ENCODE data around the gene ISOC1. TPM values are rescaled to one million over a fixed set of nuclear protein-coding genes. Genes with fewer than 3 reads are reported as not detected.

ISOC1 gene
- polyA plus RNA-seq (2012; ENCODE audit: low read depth, missing spikeins) = 10.5 TPM

GRCh38 chr5:129094087-129094923 lies at the start of gene ISOC1:
ISOC1 (plus strand) TSS chr5:129094749; CDS start chr5:129094767, 18 bp downstream.
- peak; percentile 80 for DNase-seq (ENCODE audit: insufficient read length, low spot score)
- TF ChIP-seq POU2F2 (IDR thresholded peaks at IDR 0.05; ENCODE audit: low read depth, low read length) (no peak), TAF1 (IDR thresholded peaks at IDR 0.05; ENCODE audit: low read depth, low read length) (peak; percentile 56; the same call in 1 of the 2 replicates), POLR2A (IDR thresholded peaks at IDR 0.05; ENCODE audit: low read depth, low read length) (peak; percentile 63)
- FAIRE-seq = peak; percentile 96

GRCh38 chr5:129046151-129046550 lies 48.4 kb upstream of the ISOC1 start:
- DNase-seq (ENCODE audit: insufficient read length, low spot score) (no peak), FAIRE-seq (no peak)
- no peak for TF ChIP-seq PAX5 (IDR thresholded peaks at IDR 0.05; ENCODE audit: insufficient read depth, low read length, severe bottlenecking)
- no peak for TF ChIP-seq POLR2A (IDR thresholded peaks at IDR 0.05; ENCODE audit: low read depth, low read length)
- no peak for TF ChIP-seq TAF1 (IDR thresholded peaks at IDR 0.05; ENCODE audit: low read depth, low read length)
- no peak for TF ChIP-seq POLR2AphosphoS5 (IDR thresholded peaks at IDR 0.05; ENCODE audit: low read depth, low read length)
- no peak for TF ChIP-seq SPI1 (IDR thresholded peaks at IDR 0.05; ENCODE audit: low read depth, low read length)
- no peak for TF ChIP-seq POU2F2 (IDR thresholded peaks at IDR 0.05; ENCODE audit: low read depth, low read length)

- no peak for DNase-seq (ENCODE audit: insufficient read length, low spot score)
- TF ChIP-seq SPI1 (IDR thresholded peaks at IDR 0.05; ENCODE audit: low read depth, low read length) = no peak
- TF ChIP-seq POU2F2 (IDR thresholded peaks at IDR 0.05; ENCODE audit: low read depth, low read length) = no peak
- no peak for TF ChIP-seq POLR2AphosphoS5 (IDR thresholded peaks at IDR 0.05; ENCODE audit: low read depth, low read length)
- no peak for TF ChIP-seq PAX5 (IDR thresholded peaks at IDR 0.05; ENCODE audit: insufficient read depth, low read length, severe bottlenecking)
- TF ChIP-seq TAF1 (IDR thresholded peaks at IDR 0.05; ENCODE audit: low read depth, low read length) = no peak
- no peak for TF ChIP-seq POLR2A (IDR thresholded peaks at IDR 0.05; ENCODE audit: low read depth, low read length)
- FAIRE-seq = no peak
Observed at GRCh38 chr5:129048509-129048908, 46.0 kb upstream of the ISOC1 start.

- no peak for TF ChIP-seq TAF1 (IDR thresholded peaks at IDR 0.05; ENCODE audit: low read depth, low read length)
- TF ChIP-seq POU2F2 (IDR thresholded peaks at IDR 0.05; ENCODE audit: low read depth, low read length) = no peak
- TF ChIP-seq POLR2AphosphoS5 (IDR thresholded peaks at IDR 0.05; ENCODE audit: low read depth, low read length) = no peak
- no peak for TF ChIP-seq POLR2A (IDR thresholded peaks at IDR 0.05; ENCODE audit: low read depth, low read length)
- FAIRE-seq (no peak), DNase-seq (ENCODE audit: insufficient read length, low spot score) (no peak)
Observed at GRCh38 chr5:129049126-129049799, 45.3 kb upstream of the ISOC1 start.

- no peak for DNase-seq (ENCODE audit: insufficient read length, low spot score)
Observed at GRCh38 chr5:129051283-129051682, 43.3 kb upstream of the ISOC1 start.

GRCh38 chr5:129053438-129053837 lies 41.1 kb upstream of the ISOC1 start:
- FAIRE-seq (no peak), DNase-seq (ENCODE audit: insufficient read length, low spot score) (no peak)
- TF ChIP-seq PAX5 (IDR thresholded peaks at IDR 0.05; ENCODE audit: insufficient read depth, low read length, severe bottlenecking) (no peak), POU2F2 (IDR thresholded peaks at IDR 0.05; ENCODE audit: low read depth, low read length) (no peak), SPI1 (IDR thresholded peaks at IDR 0.05; ENCODE audit: low read depth, low read length) (no peak), POLR2AphosphoS5 (IDR thresholded peaks at IDR 0.05; ENCODE audit: low read depth, low read length) (no peak), TAF1 (IDR thresholded peaks at IDR 0.05; ENCODE audit: low read depth, low read length) (no peak), POLR2A (IDR thresholded peaks at IDR 0.05; ENCODE audit: low read depth, low read length) (no peak)

More at GRCh38 chr5:129051283-129051682, 43.3 kb upstream of the ISOC1 start:
- no peak for TF ChIP-seq POLR2AphosphoS5 (IDR thresholded peaks at IDR 0.05; ENCODE audit: low read depth, low read length)
- no peak for TF ChIP-seq SPI1 (IDR thresholded peaks at IDR 0.05; ENCODE audit: low read depth, low read length)
- TF ChIP-seq PAX5 (IDR thresholded peaks at IDR 0.05; ENCODE audit: insufficient read depth, low read length, severe bottlenecking) = no peak
- TF ChIP-seq POLR2A (IDR thresholded peaks at IDR 0.05; ENCODE audit: low read depth, low read length) = no peak
- TF ChIP-seq TAF1 (IDR thresholded peaks at IDR 0.05; ENCODE audit: low read depth, low read length) = no peak
- TF ChIP-seq POU2F2 (IDR thresholded peaks at IDR 0.05; ENCODE audit: low read depth, low read length) = no peak
- no peak for FAIRE-seq

- no peak for DNase-seq (ENCODE audit: insufficient read length, low spot score)
- no peak for TF ChIP-seq PAX5 (IDR thresholded peaks at IDR 0.05; ENCODE audit: insufficient read depth, low read length, severe bottlenecking)
- TF ChIP-seq POLR2AphosphoS5 (IDR thresholded peaks at IDR 0.05; ENCODE audit: low read depth, low read length) = no peak
- TF ChIP-seq POU2F2 (IDR thresholded peaks at IDR 0.05; ENCODE audit: low read depth, low read length) = no peak
- TF ChIP-seq SPI1 (IDR thresholded peaks at IDR 0.05; ENCODE audit: low read depth, low read length) = no peak
- no peak for TF ChIP-seq TAF1 (IDR thresholded peaks at IDR 0.05; ENCODE audit: low read depth, low read length)
- TF ChIP-seq POLR2A (IDR thresholded peaks at IDR 0.05; ENCODE audit: low read depth, low read length) = no peak
- FAIRE-seq = no peak
Observed at GRCh38 chr5:129057329-129057728, 37.2 kb upstream of the ISOC1 start.

- no peak for TF ChIP-seq POLR2A (IDR thresholded peaks at IDR 0.05; ENCODE audit: low read depth, low read length)
- no peak for TF ChIP-seq POU2F2 (IDR thresholded peaks at IDR 0.05; ENCODE audit: low read depth, low read length)
- no peak for TF ChIP-seq PAX5 (IDR thresholded peaks at IDR 0.05; ENCODE audit: insufficient read depth, low read length, severe bottlenecking)
- no peak for TF ChIP-seq TAF1 (IDR thresholded peaks at IDR 0.05; ENCODE audit: low read depth, low read length)
- TF ChIP-seq SPI1 (IDR thresholded peaks at IDR 0.05; ENCODE audit: low read depth, low read length) = no peak
- no peak for TF ChIP-seq POLR2AphosphoS5 (IDR thresholded peaks at IDR 0.05; ENCODE audit: low read depth, low read length)
- FAIRE-seq = no peak
- DNase-seq (ENCODE audit: insufficient read length, low spot score) = no peak
Observed at GRCh38 chr5:129061849-129062248, 32.7 kb upstream of the ISOC1 start.

GRCh38 chr5:129063483-129064113 lies 31.0 kb upstream of the ISOC1 start:
- FAIRE-seq (no peak), DNase-seq (ENCODE audit: insufficient read length, low spot score) (no peak)
- no peak for TF ChIP-seq PAX5 (IDR thresholded peaks at IDR 0.05; ENCODE audit: insufficient read depth, low read length, severe bottlenecking)
- TF ChIP-seq POU2F2 (IDR thresholded peaks at IDR 0.05; ENCODE audit: low read depth, low read length) = no peak
- TF ChIP-seq POLR2A (IDR thresholded peaks at IDR 0.05; ENCODE audit: low read depth, low read length) = no peak
- TF ChIP-seq TAF1 (IDR thresholded peaks at IDR 0.05; ENCODE audit: low read depth, low read length) = no peak
- TF ChIP-seq SPI1 (IDR thresholded peaks at IDR 0.05; ENCODE audit: low read depth, low read length) = no peak
- no peak for TF ChIP-seq POLR2AphosphoS5 (IDR thresholded peaks at IDR 0.05; ENCODE audit: low read depth, low read length)
